H1 (cell line): ENCODE measurements around the gene LY6G6F. TPM values are rescaled to one million over a fixed set of nuclear protein-coding genes. Genes with fewer than 3 reads are reported as not detected.

Experiments used
- BCL11A ChIP-seq, 2 experiments: IDR thresholded peaks; one replicate each; pipeline ENCODE4 v1.6.1; 2011; ENCODE audit warnings: low read depth in 2 of 2, low read length in 2 of 2, mild to moderate bottlenecking in 2 of 2
- CBX5 ChIP-seq: fragments of 300-800, 300-1000 bp; sonication (generic); IDR thresholded peaks from 2 replicates; pipeline ENCODE4 v1.7.1; 2016; ENCODE audit warnings: antibody characterized with exemption, low read length, low read depth
- CBX8 ChIP-seq: fragments of 300-800, 300-1000 bp; sonication (generic); IDR thresholded peaks from 2 replicates; pipeline ENCODE4 v1.7.1; 2016; ENCODE audit warnings: low read depth, low read length, borderline replicate concordance
- CHD7 ChIP-seq: fragments of 300-600 bp; sonication (generic); IDR thresholded peaks from 2 replicates; pipeline ENCODE4 v1.7.1; 2012; ENCODE audit warnings: low read length, moderate library complexity, mild to moderate bottlenecking, inconsistent platforms; ENCODE audit not compliant: insufficient replicate concordance
- NANOG ChIP-seq: IDR thresholded peaks from 2 replicates; pipeline ENCODE4 v1.6.1; 2011; ENCODE audit warnings: low read length, low read depth, mild to moderate bottlenecking, inconsistent platforms; ENCODE audit not compliant: insufficient read depth, poor library complexity, severe bottlenecking
- SIN3A ChIP-seq, 2 experiments: IDR thresholded peaks in 1 of 2; conservative IDR thresholded peaks in 1 of 2; 2 replicates each; pipeline ENCODE4 v1.6.1; 2011 to 2012; ENCODE audit warnings: low read length in 2 of 2, improper control_type of control experiment in 1 of 2, low read depth in 1 of 2, mild to moderate bottlenecking in 1 of 2
- YY1 ChIP-seq: IDR thresholded peaks from 2 replicates; pipeline ENCODE4 v1.6.1; 2011; ENCODE audit warnings: low read depth, mild to moderate bottlenecking, low read length
- polyA plus RNA-seq, 7 experiments: library from polyadenylated mRNA; depleted of rRNA in 3 of 7; stranded (reverse) in 5 of 7; unstranded in 2 of 7; fragments of >200 nt in 5 of 7; fragments of 200-250 nt in 2 of 7; gene quantifications; 1 replicate in 5 of 7; 2 replicates in 1 of 7; 4 replicates in 1 of 7; pipeline versions ENCODE4 v1.2.1 to v1.2.3, GENCODE V29; 2011 to 2013; ENCODE audit warnings: missing spikeins in 2 of 7, mixed read lengths in 2 of 7
- total RNA-seq: library from RNA; stranded (reverse); fragmentation: NEBNext Ultra II Directional; extraction: Animal tissue kit (Norgen Biotek cat#: 25700); gene quantifications from 2 replicates; pipeline ENCODE4 v1.2.1, GENCODE V29; 2021

LY6G6F gene
- total and polyA plus RNA-seq, 2 of the 8 experiments (the other 6 are each of a cell fraction or from before 2014, with no cell fraction given), result not detected

GRCh38 chr6:31680226-31681134, 26.2 kb upstream of the LY6G6F start, which contains the start of gene LY6G5C (continued):
- TF ChIP-seq CHD7, result no peak
- TF ChIP-seq BCL11A (IDR thresholded peaks at IDR 0.05; ENCODE audit: low read depth in 2 of 2, low read length in 2 of 2), result no peak
- TF ChIP-seq CBX8, result no peak
- no peak for TF ChIP-seq NANOG
- peak; percentile 80 for TF ChIP-seq YY1
- peak in 1 of 2 experiments; percentile 84; a peak in 2 of 4 replicates for TF ChIP-seq SIN3A (conservative IDR thresholded peaks at IDR 0.05 in 1 of 2, IDR thresholded peaks at IDR 0.05 in 1 of 2; ENCODE audit: low read depth in 1 of 2, low read length in 2 of 2)
- no peak for TF ChIP-seq CBX5
